ENCODE results near the gene POU3F2.

- TF ChIP-seq CTCF (CRISPR knock-in tag; IDR thresholded peaks at IDR 0.05) (no peak), ZBTB49 (CRISPR knock-in tag; IDR thresholded peaks at IDR 0.05; ENCODE audit: borderline replicate concordance) (no peak)
These were observed 9.3 kb upstream of the POU3F2 start for GRCh38 chr6:98824902-98825599.
